HG03064 (cell line): Measurements from ENCODE around the gene KRT10.
"Not testable (repeated sequence)": the region's sequence is repeated elsewhere in the genome, so short reads cannot be mapped to it uniquely, and the experiment has no call there.

Experiments used
- ATAC-seq: cut with Tn5 transposase; IDR thresholded peaks from one replicate; pipeline ENCODE4 v1.9.1; 2021; ENCODE audit warnings: low read depth; ENCODE audit not compliant: unreplicated experiment

The KRT10 gene

DNA sequence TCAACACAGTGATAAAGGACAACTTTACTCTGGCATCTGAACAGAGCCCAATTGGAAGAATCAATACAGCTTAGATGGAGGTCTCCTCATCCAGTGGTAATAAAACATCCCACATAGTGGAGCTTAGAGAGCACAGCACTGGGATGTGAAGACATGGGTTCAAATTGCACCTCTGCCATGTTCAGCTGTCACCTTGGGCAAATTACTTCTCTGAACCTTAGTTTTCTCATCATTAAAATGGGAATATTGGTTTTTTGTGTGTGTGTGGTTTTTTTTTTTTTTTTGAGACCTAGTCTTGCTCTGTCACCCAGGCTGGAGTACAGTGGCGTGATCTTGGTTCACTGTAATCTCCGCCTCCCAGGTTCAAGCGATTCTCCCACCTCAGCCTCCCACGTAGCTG is 13.6 kb upstream of the KRT10 start:
- ATAC-seq = no peak

DNA sequence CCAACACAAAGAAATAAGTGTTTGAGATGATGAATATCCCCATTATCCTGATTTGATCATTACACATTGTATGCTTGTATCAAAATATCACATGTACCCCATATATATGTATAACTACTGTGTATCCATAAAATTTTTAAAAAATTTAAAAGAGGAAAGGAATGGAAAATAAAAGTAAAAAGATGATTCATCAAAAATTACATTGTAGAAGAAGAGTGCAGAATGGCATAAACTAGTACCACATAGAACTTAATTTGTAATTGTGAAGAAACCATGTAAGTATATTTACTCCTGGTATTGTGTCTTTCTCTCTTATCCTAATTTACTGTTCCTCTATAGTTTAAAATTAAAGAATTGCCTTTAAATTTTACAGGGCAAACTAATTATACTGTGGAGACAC is 11.5 kb upstream of the KRT10 start:
- ATAC-seq = no peak

DNA sequence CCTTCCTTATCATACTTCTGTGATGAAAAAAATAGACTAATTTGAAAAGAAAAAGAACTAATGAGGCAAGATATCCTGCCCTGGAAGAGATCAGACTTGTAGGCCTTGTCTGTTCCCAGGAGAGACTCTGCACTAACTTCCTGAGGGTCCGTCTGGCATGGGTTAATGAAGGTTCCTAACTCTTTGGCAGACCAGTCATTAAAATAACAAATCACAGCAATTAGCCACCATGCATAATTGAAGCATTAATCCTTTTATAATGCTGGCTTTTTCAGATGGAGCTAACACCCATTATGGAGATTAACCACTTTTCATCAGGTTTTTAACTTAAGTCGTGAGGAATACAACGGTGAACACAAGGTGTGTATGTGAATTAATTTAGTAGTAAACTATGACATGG is 10.4 kb upstream of the KRT10 start:
- ATAC-seq = no peak

DNA sequence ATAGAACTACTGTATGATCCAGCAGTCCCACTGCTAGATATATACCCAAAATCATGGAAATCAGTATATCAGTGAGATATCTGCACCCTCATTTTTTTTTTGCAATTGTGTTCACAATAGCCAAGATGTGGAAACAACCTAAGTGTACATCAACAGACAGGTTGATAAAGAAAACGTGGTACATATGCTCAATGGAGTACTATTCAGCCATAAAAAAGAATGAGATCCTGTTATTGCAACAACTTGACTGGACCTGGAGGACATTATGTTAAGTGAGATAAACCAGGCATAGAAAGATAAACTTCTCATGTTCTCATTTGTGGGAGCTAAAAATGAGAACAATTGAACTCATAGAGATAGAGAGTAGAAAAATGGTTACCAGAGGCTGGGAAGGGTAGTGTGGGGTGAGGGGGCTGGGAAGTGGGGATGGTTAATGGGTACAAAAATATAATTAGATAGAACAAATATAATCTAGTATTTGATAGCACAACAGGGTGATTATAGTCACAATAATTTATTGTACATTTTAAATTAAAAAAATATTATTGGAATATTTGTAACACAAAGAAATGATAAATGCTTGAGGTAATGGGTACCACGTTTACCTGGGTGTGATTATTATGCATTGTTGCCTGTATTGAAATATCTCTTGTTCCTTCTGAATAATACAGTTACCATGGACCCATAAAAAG is 7.8 kb upstream of the KRT10 start:
- ATAC-seq = no peak

DNA sequence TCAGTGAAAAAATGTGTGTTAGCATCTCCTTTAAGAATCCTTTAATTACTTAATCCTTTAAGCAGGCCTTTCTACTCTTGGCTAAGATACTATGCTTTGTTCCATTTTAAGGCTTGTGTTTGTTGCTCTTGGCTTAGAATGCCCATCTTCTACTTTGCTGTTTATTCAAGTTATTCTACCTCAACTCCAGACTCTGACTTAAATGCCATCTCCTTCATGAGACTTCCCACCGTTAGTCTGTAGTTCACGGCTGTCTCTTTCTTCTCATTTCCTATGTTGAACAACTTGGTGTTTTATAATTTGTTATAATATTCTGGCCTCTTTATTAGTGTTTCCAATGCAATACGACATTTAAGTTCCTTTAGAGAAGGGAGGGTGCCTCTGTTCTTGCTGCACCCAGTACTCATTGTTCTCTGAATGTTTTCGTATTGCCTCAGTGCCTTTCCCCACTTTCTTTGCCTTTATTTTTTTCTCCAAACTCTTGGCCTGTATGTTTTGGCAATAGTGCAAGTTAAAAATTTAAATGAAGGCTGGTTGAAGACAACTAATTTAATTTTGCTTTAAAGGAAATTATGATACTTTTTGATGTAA is 6.1 kb upstream of the KRT10 start:
- no peak for ATAC-seq

DNA sequence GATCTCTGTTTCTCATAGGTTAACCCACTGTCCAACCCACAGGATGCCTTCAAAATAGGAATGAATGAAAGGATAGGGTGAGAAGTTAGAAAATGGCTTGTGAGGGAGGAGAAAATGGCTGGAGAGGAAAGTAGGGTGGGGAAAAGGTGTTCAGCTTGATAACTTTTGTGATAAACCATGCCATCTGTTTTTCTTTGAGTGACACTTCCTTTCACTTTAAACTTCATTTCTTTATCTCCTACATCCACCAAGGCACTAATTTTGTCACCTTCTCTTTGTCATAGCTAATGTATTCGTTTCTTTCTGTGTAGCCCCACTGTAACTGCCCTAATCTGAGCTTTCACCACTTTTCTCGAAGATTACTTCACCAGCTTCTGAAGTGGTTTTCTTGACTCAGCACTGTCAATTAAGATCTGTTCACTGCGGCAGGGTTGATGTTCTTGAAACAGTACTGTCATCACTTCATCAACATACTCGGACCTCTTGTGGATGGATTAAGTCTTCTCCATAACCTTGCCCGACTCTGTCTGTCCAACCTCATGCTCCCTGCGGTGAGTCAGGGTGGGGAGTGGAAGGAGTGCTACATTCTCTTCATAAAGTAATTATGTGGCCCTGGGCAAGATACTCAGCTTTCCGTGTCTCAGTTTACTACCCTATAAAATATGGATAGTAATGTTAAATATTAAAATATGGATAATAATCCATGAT is 5.5 kb upstream of the KRT10 start:
- no peak for ATAC-seq

DNA sequence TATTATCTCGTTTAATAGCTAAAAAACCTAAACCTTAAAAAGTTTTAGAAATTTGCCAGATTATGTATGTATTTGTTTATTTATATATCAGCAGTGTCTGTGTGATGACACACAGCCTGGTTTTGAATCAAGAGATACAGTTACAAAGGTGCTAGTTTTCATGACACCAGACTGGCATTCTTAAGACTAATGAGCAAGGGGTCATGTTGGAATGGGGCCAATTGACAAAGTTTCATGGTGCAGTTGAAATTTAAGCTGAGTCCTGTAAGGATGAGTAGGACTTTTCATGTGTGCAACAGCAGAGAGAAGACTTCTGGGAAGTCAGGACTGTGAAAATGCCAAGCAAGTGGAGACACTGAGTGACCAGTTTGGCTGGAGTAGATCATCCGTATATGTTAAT is 3.2 kb upstream of the KRT10 start:
- no peak for ATAC-seq

DNA sequence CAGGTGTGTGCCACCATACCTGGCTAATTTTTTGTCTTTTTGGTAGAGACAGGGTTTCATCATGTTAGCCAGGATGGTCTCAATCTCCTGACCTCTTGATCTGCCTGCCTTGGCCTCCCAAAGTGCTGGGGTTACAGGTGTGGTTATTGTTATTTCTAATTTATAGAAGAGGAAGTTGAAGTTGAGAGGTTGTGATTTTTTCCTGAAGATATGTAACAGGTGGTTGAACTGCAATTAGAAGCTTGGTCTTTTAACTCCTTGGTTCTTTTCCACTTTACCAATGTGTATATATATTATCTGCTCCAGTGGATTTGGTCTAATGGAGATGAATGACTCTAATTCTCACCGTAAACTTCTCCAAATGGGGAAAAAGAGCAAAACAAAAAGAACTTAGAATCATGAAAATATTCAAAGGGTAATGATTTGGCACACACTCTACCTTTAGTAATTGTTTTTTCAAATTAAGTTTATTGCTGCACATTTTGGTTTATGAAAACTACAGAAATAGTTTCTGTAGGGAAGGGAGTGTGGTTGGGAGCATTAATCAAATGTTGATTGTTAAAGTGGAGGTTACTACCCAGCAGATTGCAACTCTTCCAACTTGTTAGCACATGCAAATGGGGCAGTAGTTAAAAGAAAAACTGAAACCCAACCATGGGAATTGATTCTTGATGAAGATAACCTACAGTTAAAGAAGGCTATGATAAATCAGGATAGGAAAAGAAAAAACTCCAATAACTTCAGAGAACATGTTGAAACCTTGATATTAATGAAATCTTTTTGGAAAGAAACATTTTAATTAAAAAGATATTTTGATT is 1.8 kb upstream of the KRT10 start:
- no peak for ATAC-seq

DNA sequence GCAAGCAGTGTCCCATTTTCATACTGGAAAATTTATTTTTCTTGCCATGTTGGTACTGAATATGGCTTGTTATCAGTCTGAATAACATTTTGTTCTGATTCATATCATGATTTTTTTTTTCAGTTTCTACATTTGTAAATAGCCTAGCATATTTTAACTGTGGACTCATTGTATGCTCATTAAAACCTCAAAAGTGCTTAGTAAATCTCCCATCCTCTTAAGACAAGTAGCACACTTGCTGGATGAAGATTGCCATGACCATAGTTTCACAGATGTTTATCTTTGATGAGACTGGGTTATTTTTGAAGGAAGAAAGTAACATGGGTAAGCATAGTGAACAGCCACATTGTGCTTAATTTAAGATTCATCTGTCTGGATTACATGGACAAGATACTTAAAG is 878 bp downstream of the KRT10 start:
- ATAC-seq = no peak

DNA sequence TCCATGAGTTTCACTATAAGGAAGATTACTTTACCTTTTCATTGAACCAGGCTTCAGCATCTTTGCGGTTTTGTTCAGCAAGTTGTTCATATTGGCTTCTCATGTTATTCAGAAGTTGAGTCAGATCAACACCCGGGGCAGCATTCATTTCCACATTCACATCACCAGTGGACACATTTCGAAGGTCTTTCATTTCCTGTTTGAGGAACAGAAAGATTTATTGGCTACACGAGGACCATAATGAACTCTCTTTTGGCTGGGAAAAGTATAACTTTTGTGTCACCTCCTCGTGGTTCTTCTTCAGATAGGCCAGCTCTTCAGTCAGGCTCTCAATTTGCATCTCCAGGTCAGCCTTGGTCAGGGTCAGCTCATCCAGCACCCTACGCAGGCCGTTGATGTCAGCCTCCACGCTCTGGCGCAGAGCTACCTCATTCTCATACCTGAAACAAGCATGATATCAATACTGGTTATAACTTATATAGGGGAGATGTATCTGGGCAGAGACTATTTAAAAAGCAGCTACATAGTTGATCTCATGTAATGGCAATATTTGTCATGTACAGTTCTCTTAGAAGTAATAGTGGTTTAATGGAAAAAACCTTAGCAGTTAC is 2.1 kb downstream of the KRT10 start:
- ATAC-seq = no peak

DNA sequence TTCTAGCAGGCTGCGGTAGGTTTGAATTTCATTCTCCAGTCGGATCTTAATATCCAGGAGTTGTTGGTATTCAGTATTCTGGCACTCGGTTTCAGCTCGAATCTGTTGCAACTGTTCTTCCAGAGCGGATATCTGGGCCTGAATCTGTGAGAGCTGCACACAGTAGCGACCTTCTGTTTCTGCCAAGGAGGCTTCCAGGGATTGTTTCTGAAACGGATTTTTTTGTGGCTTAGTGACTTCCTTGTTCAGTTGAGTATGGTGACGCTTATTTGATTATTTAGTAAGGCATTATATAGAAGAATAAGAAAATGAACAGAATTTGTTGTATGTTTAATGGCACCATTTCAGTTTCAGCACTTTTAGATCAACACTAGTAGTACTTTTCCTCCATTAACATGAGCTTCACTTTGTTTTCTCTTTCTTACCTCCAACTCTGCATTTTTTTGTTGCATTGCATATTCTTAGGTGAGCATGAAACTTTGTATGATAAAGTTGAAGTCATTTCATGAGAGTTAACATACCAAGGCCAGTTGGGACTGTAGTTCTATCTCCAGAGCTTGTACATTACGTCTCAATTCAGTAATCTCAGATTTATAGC is 2.8 kb downstream of the KRT10 start:
- no peak for ATAC-seq

DNA sequence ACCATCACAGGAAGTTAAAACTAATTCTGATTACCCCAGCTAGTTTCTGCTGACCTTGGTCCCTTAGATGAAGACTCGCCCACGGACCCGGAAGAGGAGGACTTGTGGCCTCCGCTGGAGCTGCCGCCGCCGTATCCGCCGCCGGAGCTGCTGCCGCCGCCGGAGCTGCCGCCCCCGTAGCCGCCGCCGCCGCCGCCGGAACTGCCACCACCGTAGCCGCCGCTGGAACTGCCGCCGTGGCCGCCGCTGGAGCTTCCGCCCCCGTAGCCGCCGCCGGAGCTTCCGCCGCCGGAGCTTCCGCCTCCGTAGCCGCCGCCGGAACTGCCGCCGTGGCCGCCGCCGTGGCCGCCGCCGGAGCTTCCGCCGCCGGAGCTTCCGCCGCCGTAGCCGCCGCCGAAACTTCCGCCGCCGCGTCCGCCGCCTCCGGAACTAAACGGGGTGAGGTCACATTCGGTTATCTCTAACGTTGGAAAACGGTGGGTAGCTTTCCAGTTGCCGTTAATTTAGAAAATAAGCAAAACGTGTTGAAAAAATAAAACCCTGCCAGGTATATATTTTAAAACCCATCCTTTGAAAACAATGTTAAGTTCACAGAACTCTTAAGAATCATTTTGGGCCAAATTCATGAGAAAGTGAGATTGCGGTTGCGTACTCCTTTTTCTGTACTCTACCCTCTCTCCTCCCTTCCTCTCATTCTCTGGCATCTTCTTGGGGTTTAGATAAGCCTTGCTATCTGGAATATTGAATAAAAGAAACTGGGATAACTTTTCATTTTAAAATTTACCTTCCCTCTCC is 3.5 kb downstream of the KRT10 start:
- ATAC-seq = peak; percentile 57

DNA sequence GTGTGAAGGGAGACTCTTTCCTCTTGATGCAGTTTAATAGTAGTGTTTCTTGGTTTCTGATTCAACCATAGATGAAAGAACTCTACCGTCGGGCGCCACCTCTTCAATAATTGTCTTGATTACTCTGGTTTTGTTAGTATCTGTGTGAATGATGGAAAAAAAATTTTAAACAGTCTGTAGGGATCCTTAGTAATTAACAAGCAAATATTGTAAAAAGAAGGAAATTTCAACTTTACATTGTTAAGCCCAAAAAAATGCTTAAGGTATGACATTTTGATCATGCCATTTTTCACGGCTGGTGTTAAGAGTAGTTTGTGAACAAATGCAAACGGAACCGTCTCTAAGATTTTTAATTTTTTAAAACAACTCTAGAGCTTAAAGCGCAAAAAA is 4.1 kb downstream of the KRT10 start:
- ATAC-seq = no peak

DNA sequence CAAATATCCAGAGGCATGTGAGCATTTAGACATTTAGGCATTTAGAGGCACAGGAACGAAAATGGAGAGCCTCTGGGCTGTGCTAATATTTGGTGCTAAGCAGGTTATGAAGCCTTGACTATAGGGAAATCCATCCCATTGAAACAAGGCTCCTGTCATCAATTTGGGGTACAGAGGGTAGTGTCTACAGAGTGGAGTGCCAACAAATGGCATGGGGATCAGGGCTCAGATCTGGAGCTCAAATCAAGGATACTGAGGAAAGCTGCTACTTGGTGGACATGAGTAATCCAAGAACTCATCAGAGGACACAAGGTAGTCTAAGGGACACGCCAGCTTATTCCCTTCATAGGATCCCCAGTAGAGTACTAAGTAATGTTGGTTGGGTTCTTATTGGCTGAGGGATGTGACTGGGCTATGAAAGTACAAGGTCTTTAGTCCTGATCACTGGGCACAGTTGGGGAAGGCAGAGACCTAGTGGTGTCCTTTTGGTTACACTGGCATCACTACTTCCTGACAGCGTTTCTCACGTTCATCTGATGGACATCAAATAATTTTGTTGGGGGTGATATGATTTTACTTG is 5.2 kb downstream of the KRT10 start:
- ATAC-seq = no peak

DNA sequence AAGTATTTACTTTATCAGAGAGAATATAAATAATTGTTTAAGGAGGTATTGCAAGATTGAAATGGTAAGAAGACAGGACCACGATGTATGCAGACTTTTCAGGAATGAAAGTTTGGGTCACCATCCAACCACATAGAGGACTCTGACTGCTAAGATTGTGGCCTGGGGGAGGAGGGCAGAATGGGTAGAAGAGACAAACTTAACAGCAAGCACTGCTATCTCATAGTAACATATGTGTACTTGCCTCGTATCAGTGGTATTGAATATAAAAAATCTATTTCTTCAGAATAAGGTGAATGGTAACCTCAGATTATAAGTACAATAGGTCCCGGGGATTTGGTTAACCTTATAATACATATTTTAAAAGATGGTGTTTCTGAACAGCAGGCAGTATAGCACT is 5.8 kb downstream of the KRT10 start:
- ATAC-seq = no peak

DNA sequence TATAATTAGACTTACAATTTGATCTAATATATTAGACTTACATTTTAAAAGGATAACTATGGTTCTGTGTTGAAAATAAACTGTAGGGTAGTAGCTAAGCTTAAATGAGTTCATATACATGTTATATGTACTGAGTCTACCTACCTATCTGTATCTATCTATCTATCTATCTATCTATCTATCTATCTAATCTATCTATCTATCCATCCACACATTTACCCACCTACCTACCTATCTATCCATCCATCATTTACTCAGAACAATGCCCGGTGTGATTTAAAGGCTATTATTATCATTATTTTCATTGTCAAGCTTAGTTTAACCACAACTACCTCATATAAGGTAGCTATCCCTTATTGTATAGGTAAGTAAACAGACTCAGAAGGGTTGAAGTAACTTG is 7.0 kb downstream of the KRT10 start:
- ATAC-seq = no peak

DNA sequence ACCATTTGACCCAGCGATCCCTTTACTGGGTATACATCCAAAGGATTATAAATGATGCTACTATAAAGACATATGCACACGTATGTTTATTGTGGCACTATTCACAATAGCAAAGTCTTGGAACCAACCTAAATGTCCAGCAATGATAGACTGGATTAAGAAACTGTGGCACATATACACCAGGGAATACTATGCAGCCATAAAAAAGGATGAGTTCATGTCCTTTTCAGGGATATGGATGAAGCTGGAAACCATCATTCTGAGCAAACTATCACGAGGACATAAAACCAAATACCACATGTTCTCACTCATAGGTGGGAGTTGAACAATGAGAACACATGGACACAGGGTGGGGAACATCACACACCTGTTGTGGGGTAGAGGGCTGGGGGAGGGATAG is 7.8 kb downstream of the KRT10 start:
- not testable (repeated sequence) for ATAC-seq

DNA sequence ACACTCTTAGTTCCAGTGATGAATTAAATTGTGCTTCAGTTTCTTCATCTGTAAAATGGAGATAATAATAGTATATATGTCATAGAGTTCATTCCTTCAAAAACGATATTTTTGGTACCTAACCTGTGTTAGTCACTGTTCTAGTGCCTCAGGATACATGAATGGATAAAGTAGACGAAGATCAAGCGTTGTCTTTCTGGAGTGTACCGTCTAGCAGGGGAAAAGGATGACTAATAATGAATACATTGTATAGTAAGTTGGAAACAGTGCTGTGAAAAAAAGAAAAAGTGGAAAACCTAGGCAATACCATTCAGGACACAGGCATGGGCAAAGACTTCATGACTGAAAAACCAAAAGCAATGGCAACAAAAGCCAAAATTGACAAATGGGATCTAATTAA is 8.6 kb downstream of the KRT10 start:
- ATAC-seq = no peak

DNA sequence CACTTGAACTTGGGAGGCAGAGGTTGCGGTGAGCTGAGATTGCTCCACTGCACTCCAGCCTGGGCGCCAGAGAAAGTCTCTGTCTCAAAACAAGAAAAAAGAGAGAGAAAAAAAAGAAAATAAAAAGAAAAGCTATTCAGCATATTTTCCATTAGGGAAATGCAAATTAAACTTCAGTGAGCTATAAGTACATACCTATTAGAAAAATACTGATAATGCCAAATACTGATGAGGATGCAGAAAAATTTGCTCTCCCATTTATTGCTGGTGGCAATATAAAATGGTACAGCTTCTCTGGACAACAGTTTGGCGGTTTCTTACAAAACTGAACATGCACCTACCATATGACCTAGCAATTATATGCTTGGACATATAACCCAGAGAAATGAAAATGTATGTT is 9.8 kb downstream of the KRT10 start:
- no peak for ATAC-seq
